Activated CD8-positive, alpha-beta memory T cell treated with anti-CD3 and anti-CD28 coated beads, Interleukin-2, amount 50 U/mL, for 24 hours (primary cell): Measurements from ENCODE around the gene PDCD11.
"Not testable (repeated sequence)": the region's sequence is repeated elsewhere in the genome, so short reads cannot be mapped to it uniquely, and the experiment has no call there.

Source experiments
- DNase-seq: peaks from one replicate; pipeline ENCODE4 v3.0.0-alpha.2; 2020; ENCODE audit errors: extremely low read depth

Gene PDCD11

GRCh38 chr10:103396067-103396788 lies at the start of gene PDCD11, which contains the start of gene ATP5MK:
PDCD11 (plus strand) TSS chr10:103396626; CDS start chr10:103398427, 1,801 bp downstream.
ATP5MK (minus strand) TSS chr10:103396475; CDS start chr10:103392457, 4,018 bp downstream.
- DNase-seq: peak; percentile 94

GRCh38 chr10:103350175-103350516 lies 46.3 kb upstream of the PDCD11 start:
- DNase-seq: no peak

GRCh38 chr10:103350517-103351260 lies 45.7 kb upstream of the PDCD11 start, which contains the start of gene PCGF6:
PCGF6 (minus strand) TSS chr10:103351140; CDS start chr10:103351066, 74 bp downstream.
- DNase-seq: peak; percentile 29

GRCh38 chr10:103353281-103353680 lies 43.1 kb upstream of the PDCD11 start:
- no peak for DNase-seq

DNA sequence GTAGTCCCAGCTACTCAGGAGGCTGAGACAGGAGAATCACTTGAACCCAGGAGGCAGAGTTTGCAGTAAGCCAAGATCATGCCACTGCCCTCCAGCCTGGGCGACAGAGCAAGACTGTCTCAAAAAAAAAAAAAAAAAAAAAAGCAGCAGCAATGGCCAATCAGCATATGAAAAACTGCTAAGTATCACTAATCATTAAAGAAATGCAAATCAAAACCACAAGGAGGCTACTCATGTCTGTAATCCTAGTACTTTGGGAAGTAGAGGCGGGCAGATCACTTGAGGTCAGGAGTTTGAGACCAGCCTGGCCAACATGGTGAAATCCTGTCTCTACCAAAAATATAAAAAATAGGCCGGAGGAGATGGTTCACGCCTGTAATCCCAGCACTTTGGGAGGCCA lies 41.9 kb upstream of the PDCD11 start:
- not testable (repeated sequence) for DNase-seq

GRCh38 chr10:103355906-103356599 lies 40.4 kb upstream of the PDCD11 start:
- DNase-seq: no peak

DNA sequence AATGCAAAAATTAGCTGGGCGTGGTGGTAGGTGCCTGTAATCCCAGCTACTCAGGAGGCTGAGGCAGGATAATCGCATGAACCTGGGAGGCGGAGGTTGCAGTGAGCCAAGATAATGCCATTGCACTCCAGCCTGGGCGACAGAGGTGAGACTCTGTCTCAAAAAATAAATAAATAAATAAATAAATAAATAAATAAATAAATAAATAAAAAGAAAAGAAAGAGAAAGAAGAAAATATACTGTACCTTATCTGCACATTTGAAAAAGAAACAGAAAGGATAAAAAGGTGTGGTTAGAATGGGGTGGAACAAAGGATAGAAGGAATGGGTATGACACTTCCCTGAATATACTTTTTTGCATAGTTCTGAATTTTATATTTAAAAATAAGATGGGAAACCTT lies 36.9 kb upstream of the PDCD11 start:
- not testable (repeated sequence) for DNase-seq

DNA sequence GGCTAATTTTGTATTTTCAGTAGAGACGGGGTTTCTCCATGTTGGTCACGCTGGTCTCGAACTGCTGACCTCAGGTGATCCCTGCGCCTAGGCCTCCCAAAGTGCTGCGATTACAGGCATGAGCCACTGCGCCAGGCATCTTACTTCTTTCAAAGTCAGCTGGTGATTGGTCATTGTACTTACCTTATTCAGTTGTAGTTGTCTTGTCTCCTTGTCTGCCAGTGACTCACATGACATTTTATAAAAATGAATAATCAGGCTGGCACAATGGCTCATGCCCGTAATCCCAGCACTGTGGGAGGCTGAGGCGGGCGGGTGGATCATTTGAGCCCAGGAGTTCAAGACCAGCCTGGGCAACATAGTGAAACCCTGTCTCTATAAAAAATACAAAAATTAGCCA lies 35.6 kb upstream of the PDCD11 start:
- DNase-seq: not testable (repeated sequence)

DNA sequence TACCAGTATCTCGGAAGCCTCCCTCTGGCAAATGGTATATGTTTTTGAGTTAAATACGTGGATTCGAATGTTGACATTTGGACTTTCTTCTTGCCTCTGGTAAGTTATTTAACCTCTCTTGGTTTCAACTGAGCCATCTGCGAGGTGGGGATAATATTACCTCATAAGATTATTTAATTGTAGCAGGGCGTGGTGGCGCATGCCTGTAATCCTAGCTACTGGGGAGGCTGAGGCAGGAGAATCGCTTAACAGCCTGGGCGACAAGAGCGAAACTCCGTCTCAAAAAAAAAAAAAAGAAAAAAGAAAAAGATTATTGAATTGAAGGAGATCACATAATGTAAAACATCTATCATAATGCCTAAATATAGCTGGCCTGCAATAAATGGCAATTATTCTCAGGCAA lies 29.0 kb upstream of the PDCD11 start:
- no peak for DNase-seq

GRCh38 chr10:103367782-103368518 lies 28.5 kb upstream of the PDCD11 start, which contains the start of gene TAF5:
TAF5 (plus strand) TSS chr10:103367976; CDS start chr10:103367990, 14 bp downstream.
- DNase-seq: peak; percentile 82

- DNase-seq: no peak
Measured at GRCh38 chr10:103373544-103373943, 22.9 kb upstream of the PDCD11 start.

- no peak for DNase-seq
Measured at GRCh38 chr10:103374263-103374662, 22.2 kb upstream of the PDCD11 start.

DNA sequence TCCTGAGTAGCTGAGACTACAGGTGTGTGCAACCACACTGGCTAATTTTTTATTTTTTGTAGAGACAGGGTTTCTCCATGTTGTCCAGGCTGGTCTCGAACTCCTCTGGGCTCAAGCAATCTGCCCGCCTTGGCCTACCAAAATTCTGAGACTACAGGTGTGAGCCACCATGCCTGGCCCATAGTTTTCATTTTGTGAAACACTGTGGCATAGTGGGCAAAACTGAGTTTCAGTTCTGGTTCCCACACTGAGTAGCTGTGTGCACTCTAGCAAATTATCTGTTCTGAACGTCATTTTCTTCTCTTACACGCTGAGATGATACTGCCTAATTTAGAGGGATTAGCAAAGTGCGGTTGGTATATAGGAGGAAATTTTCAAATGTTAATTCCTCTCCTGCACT lies 13.7 kb upstream of the PDCD11 start:
- DNase-seq: no peak

DNA sequence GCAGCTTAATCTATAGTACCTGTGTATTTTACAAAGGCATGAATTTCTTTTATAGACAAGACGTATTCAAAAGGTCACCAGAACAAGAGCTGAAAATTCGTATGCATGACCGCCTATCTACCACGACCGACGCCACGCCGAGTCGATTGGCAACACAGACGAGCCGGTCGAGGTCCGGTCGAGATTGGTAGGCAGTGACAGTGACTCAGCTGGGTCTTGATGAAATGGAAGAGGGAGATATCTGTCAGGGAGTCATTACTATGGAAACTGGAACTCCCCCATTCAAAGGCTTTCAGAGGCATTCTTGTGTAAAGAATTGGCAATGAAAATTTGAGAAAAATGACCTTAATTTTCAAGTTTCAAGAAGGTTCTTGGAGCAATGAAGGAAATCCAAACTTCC lies 2.2 kb upstream of the PDCD11 start:
- no peak for DNase-seq

DNA sequence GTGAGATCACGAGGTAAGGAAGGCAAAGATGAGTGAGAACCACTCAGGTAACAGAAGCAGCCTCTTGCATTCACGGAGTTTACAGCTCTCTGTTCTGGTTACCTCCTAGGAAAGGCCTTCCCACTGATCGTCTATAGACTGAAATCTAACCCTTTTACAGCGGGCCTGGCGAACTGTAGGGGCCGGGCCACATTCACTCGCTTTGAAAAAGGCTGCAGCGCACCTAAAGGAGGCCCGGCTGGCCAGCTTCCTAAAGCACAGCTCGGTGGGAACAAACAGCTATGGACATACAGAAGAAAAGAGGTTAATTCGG lies 716 bp upstream of the PDCD11 start:
- DNase-seq: no peak

GRCh38 chr10:103396789-103397087 lies 312 bp downstream of the PDCD11 start:
- no peak for DNase-seq

DNA sequence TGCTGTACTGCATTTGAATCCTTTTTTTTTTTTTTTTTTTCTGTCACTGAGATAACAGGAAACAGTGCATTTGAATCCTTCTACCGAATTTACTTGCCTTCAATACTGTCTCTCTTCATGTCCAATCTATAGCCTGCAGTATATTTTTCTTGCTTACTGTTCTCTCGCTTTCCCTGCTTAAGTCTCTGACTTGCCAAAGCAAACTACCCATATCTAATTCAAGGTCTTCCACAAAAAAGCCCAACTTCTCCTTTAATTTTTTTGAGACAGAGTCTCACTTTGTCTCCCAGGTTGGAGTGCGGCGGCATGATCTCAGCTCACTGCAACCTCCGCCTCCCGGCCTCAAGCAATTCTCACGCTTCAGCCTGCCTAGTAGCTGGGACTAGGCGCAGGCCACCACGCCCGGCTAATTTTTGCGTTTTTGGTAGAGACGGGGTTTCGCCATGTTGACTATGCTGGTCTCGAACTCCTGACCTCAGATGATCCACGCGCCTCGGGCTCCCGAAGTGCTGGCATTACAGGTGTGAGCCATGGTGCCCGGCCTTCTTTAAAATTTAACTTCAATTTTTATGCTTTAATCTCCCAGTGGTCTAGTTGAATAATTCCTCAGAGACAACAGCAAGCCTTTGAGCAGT lies 882 bp downstream of the PDCD11 start:
- DNase-seq: no peak

- DNase-seq: no peak
Measured at GRCh38 chr10:103413564-103413963, 17.1 kb downstream of the PDCD11 start.

DNA sequence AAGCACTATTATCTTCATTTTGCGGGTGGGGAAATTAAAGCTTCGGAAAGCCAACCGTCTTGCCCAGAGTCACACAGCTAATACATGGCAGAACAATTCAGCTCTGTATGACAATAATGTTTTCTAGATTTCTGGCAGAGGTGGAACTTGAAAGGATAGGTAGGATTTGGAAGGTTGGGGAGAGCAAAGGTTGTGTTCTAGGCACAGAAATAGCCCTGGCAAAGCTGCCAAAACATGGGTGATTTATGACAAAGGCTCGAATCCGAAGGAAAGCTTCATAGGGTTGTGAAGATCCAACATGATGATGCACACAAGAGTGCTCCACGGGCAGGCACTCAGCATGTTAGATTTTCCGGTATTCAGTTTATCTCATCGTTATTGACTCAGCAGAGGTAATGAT lies 19.2 kb downstream of the PDCD11 start:
- no peak for DNase-seq

DNA sequence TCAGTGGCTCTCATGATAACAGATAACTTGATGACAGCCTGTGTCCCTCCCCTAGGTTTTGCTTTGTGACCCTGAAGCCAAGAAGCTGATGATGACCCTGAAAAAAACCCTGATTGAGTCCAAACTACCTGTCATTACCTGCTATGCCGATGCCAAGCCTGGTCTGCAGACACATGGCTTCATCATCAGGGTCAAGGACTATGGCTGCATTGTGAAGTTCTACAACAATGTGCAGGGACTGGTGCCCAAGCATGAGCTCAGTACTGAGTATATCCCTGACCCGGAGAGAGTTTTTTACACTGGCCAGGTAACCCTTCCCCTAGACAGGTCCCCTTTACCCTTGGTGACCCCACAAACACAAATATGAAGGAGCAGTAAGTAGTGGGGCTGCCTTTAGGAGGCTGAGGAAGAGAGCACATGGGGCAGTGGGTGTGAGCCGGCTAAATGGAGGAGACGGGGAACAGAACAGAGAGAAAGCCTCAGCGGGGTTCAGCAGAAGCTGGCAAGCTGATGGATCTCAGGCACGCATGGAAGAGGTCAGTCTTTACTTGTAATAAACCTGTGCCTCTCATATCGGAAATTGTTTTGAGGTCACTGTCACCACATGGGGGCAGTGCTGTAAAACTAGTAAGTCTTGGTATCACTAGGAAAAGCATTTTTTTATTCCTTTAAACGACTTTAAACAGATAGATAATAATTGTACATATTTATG lies 20.2 kb downstream of the PDCD11 start:
- DNase-seq: no peak

DNA sequence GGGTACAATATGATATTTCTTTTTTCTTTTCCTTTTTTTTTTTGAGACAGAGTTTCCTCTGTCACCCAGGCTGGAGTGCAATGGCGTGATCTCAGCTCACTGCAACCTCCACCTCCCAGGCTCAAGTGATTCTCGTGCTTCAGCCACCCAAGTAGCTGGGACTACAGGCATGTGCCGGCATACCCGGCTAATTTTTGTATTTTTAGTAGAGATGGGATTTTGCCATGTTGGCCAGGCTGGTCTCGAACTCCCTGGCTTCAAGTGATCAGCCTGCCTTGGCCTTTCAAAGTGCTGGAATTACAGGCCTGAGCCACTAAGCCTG lies 20.7 kb downstream of the PDCD11 start:
- not testable (repeated sequence) for DNase-seq
